Neural cell (in vitro differentiated cells): ENCODE measurements around the gene MOSMO. TPM values are rescaled to one million over a fixed set of nuclear protein-coding genes. Genes with fewer than 3 reads are reported as not detected.

Experiments
- H2AFZ ChIP-seq: fragments of 200-600, 300-800 bp; sonication (generic), shearing (Covaris generic); 2 replicates; pipeline ENCODE4 v1.6.0; 2014; ENCODE audit warnings: low read depth, mild to moderate bottlenecking, antibody characterized with exemption, low read length, moderate library complexity
- H3F3A ChIP-seq: fragments of 200-600 bp; shearing (Covaris generic); 2 replicates; pipeline ENCODE4 v1.6.1; 2016; ENCODE audit warnings: mild to moderate bottlenecking, moderate library complexity, mixed read lengths, antibody characterized with exemption, low read length; ENCODE audit not compliant: insufficient read depth, poor library complexity, severe bottlenecking
- H3K27ac ChIP-seq: fragments of 200-600, 300-800 bp; sonication (generic), shearing (Covaris generic); 2 replicates; pipeline ENCODE4 v1.5.1; 2014; ENCODE audit warnings: mild to moderate bottlenecking, low read length, moderate library complexity
- H3K27me3 ChIP-seq: fragments of 300-800, 200-600 bp; sonication (generic), shearing (Covaris generic); 2 replicates; pipeline ENCODE4 v1.6.0; 2014; ENCODE audit warnings: mild to moderate bottlenecking, low read depth, low read length, moderate library complexity; ENCODE audit not compliant: insufficient read depth
- H3K36me3 ChIP-seq: fragments of 300-800, 200-600 bp; sonication (generic), shearing (Covaris generic); 2 replicates; pipeline ENCODE4 v1.5.1; 2014; ENCODE audit warnings: mild to moderate bottlenecking, antibody characterized with exemption, low read length, moderate library complexity; ENCODE audit not compliant: insufficient read depth
- H3K4me2 ChIP-seq: fragments of 300-800, 200-600 bp; sonication (generic), shearing (Covaris generic); 2 replicates; pipeline ENCODE4 v1.6.0; 2014; ENCODE audit warnings: mild to moderate bottlenecking, low read length
- H3K4me3 ChIP-seq: fragments of 300-800, 200-600 bp; sonication (generic), shearing (Covaris generic); 2 replicates; pipeline ENCODE4 v1.5.1; 2014; ENCODE audit warnings: mild to moderate bottlenecking, low read length, moderate library complexity
- H3K79me2 ChIP-seq: fragments of 200-600 bp; shearing (Covaris generic); replicated peaks from 2 replicates; pipeline ENCODE4 v1.6.0; 2014; ENCODE audit warnings: mild to moderate bottlenecking, low read length, moderate library complexity; ENCODE audit not compliant: insufficient read depth
- H3K9ac ChIP-seq: fragments of 300-800, 200-600 bp; sonication (generic), shearing (Covaris generic); 2 replicates; pipeline ENCODE4 v1.6.1; 2016; ENCODE audit warnings: mild to moderate bottlenecking, low read length, mixed read lengths
- H3K9me2 ChIP-seq: fragments of 200-600 bp; shearing (Covaris generic); 2 replicates; pipeline ENCODE4 v1.6.1; 2016; ENCODE audit warnings: mild to moderate bottlenecking, low read length, mixed read lengths; ENCODE audit not compliant: insufficient read depth
- H3K9me3 ChIP-seq: fragments of 200-600, 300-800 bp; sonication (generic), shearing (Covaris generic); 2 replicates; pipeline ENCODE4 v1.6.1; 2016; ENCODE audit warnings: mild to moderate bottlenecking, mixed run types, low read length, moderate library complexity, mixed read lengths
- H4K20me1 ChIP-seq: fragments of 200-600 bp; shearing (Covaris generic); 2 replicates; pipeline ENCODE4 v1.6.1; 2016; ENCODE audit warnings: mild to moderate bottlenecking, mixed run types; ENCODE audit not compliant: insufficient read depth
- CTCF ChIP-seq: fragments of 450-650 bp; IDR thresholded peaks from 2 replicates; pipeline ENCODE4 v1.5.1; 2014; ENCODE audit warnings: antibody characterized with exemption, mild to moderate bottlenecking, moderate library complexity; ENCODE audit not compliant: poor library complexity, severe bottlenecking
- EP300 ChIP-seq: fragments of 450-650 bp; conservative IDR thresholded peaks from 2 replicates; pipeline ENCODE4 v1.6.1; 2014; ENCODE audit warnings: antibody characterized with exemption, mild to moderate bottlenecking, moderate library complexity; ENCODE audit not compliant: poor library complexity, severe bottlenecking
- EZH2 ChIP-seq: fragments of 200-600, 300-800 bp; shearing (Covaris generic), sonication (generic); IDR thresholded peaks from 2 replicates; pipeline ENCODE4 v1.6.1; 2014; ENCODE audit warnings: antibody characterized with exemption, low read length, borderline replicate concordance, mild to moderate bottlenecking; ENCODE audit not compliant: insufficient read depth, poor library complexity, severe bottlenecking
- MXI1 ChIP-seq: fragments of 450-650 bp; conservative IDR thresholded peaks from 2 replicates; pipeline ENCODE4 v1.6.1; 2014; ENCODE audit warnings: antibody characterized with exemption, mild to moderate bottlenecking; ENCODE audit not compliant: poor library complexity, severe bottlenecking
- POLR2AphosphoS5 ChIP-seq: IDR thresholded peaks from 2 replicates; pipeline ENCODE4 v1.6.1; 2012
- RAD21 ChIP-seq: fragments of 450-650 bp; conservative IDR thresholded peaks from 2 replicates; pipeline ENCODE4 v1.6.1; 2014; ENCODE audit warnings: antibody characterized with exemption, mild to moderate bottlenecking, moderate library complexity
- REST ChIP-seq: IDR thresholded peaks from 2 replicates; pipeline ENCODE4 v1.6.1; 2012; ENCODE audit warnings: borderline replicate concordance
- SMC3 ChIP-seq: fragments of 450-650 bp; conservative IDR thresholded peaks from 2 replicates; pipeline ENCODE4 v1.6.1; 2014; ENCODE audit warnings: antibody characterized with exemption, mild to moderate bottlenecking, moderate library complexity; ENCODE audit not compliant: poor library complexity
- TAF1 ChIP-seq: IDR thresholded peaks from 2 replicates; pipeline ENCODE4 v1.6.1; 2012; ENCODE audit warnings: low read depth
- polyA plus RNA-seq: library from polyadenylated mRNA; depleted of rRNA; stranded (reverse); fragments of >200 nt; gene quantifications from 2 replicates; pipeline ENCODE4 v1.2.3, GENCODE V29; 2014

The MOSMO gene
- polyA plus RNA-seq, 1 donor from 2014 or later: 56.3 TPM

GRCh38 chr16:22014271-22014873 lies 6.5 kb downstream of the MOSMO start:
- no peak for TF ChIP-seq SMC3
- TF ChIP-seq EP300: no peak
- TF ChIP-seq EZH2: no peak
- TF ChIP-seq TAF1: no peak
- TF ChIP-seq CTCF: no peak
- no peak for TF ChIP-seq MXI1
- no peak for TF ChIP-seq RAD21
- no peak for TF ChIP-seq POLR2AphosphoS5
- no peak for TF ChIP-seq REST
- H3K79me2 ChIP-seq: peaks cover 8% of the 10 kb centered on the region
- no peak overlapping the region for H3K27ac ChIP-seq
- no peak overlapping the region for H2AFZ ChIP-seq
- H3K4me2 ChIP-seq: no peak overlapping the region
- no peaks in the 10 kb centered on the region for H3K36me3 ChIP-seq
- H3F3A ChIP-seq: no peaks in the 10 kb centered on the region
- H3K9ac ChIP-seq: no peak overlapping the region
- H3K9me3 ChIP-seq: no peaks in the 10 kb centered on the region
- no peak overlapping the region for H3K4me3 ChIP-seq
- H4K20me1 ChIP-seq: no peaks in the 10 kb centered on the region
- H3K27me3 ChIP-seq: no peaks in the 10 kb centered on the region
- H3K9me2 ChIP-seq: no peaks in the 10 kb centered on the region

- H4K20me1 ChIP-seq: no peaks in the 10 kb centered on the region
- H3K4me3 ChIP-seq: no peak overlapping the region
- no peaks in the 10 kb centered on the region for H3K27me3 ChIP-seq
- H3K9me3 ChIP-seq: no peaks in the 10 kb centered on the region
- peaks cover 4% of the 10 kb centered on the region for H3K79me2 ChIP-seq
- TF ChIP-seq EZH2 (no peak), EP300 (no peak), SMC3 (no peak), MXI1 (no peak), POLR2AphosphoS5 (no peak), RAD21 (no peak), REST (no peak), CTCF (no peak), TAF1 (no peak)
- no peak overlapping the region for H3K27ac ChIP-seq
- H3K4me2 ChIP-seq: no peak overlapping the region
- no peaks in the 10 kb centered on the region for H3K36me3 ChIP-seq
- no peak overlapping the region for H3K9ac ChIP-seq
- H3K9me2 ChIP-seq: no peaks in the 10 kb centered on the region
- H2AFZ ChIP-seq: no peak overlapping the region
- H3F3A ChIP-seq: no peaks in the 10 kb centered on the region
Measured at GRCh38 chr16:22016927-22017326, 9.0 kb downstream of the MOSMO start.
